M059J (cell line): ENCODE data around the gene LTN1. TPM values are rescaled to one million over a fixed set of nuclear protein-coding genes. Genes with fewer than 3 reads are reported as not detected.
A peak's percentile ranks its signal among the peaks of the same experiment; 100 is the strongest.

Source experiments
- DNase-seq: peaks from one replicate; pipeline ENCODE4 v3.0.0-alpha.2; 2012; ENCODE audit warnings: low read depth
- total RNA-seq: library from RNA; depleted of rRNA; stranded (reverse); fragments of >200 nt; shearing (Covaris generic); gene quantifications from 2 replicates; pipeline ENCODE4 v1.2.3, GENCODE V29; 2014

Gene LTN1
- total RNA-seq, 1 experiment from 2014 or later: 37.0 TPM

DNA sequence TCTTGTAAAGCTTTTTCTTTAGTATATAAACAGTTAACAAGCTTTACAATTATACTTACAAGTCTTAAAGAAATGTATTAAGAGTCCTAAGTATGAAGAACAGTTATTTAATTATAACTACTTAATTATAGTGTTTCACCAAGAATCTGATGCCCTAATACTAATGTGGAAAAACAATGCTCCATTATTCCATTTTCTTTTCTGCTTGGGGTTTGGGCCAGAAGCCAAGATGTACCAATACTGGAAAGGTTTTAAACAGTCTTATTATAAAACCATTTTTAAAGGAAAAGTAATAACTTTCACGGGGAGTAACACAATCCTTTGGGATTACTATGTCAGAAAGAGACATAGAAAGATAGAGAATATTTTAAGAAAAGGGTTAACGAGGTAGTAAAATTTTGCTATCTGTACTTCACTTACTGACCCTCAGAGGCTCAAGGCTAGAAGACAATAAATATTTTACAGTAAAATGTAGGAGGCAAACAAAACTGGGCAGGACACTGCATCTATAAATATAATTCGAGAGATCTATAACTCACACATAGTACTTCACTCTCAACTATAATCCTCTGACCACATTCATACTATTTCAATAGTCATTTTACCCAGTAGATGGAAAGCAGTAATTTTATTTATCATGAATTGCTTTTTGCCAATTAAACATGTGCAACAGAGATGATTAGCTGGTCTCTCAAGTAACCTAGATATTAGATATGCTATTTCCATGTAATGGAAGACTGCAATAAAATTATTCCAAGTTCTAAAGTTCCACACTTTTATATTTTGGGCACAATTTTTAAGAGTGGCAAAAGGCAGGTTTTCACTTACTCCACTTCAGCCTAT is 63.9 kb downstream of the LTN1 start:
- DNase-seq: no peak

- DNase-seq: no peak
Observed at GRCh38 chr21:28927130-28927529, 65.5 kb downstream of the LTN1 start.

DNA sequence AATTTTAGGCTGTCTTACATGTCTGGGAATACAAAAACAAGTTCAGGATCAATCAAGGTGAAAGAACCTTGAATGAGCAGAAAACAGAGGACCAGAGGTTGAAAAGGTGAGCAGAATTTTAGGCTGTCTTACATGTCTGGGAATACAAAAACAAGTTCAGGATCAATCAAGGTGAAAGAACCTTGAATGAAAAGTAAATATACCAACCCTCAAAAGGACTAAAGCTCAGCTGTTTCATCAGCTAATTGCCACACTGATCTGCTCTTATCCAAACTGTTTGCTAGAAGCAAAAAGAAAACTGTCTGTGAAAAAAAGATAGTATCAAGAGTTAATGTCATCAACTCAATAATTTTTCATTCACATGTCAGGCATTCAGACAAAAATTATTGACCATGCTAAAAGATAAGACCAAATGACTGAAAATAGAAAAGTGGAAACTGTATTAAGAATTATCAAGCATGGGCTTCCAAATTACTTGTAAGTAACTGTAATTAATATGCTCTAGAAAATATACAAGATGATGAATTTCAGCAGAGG is 69.2 kb downstream of the LTN1 start:
- no peak for DNase-seq

GRCh38 chr21:28922368-28922767 is 70.3 kb downstream of the LTN1 start:
- DNase-seq: no peak

DNA sequence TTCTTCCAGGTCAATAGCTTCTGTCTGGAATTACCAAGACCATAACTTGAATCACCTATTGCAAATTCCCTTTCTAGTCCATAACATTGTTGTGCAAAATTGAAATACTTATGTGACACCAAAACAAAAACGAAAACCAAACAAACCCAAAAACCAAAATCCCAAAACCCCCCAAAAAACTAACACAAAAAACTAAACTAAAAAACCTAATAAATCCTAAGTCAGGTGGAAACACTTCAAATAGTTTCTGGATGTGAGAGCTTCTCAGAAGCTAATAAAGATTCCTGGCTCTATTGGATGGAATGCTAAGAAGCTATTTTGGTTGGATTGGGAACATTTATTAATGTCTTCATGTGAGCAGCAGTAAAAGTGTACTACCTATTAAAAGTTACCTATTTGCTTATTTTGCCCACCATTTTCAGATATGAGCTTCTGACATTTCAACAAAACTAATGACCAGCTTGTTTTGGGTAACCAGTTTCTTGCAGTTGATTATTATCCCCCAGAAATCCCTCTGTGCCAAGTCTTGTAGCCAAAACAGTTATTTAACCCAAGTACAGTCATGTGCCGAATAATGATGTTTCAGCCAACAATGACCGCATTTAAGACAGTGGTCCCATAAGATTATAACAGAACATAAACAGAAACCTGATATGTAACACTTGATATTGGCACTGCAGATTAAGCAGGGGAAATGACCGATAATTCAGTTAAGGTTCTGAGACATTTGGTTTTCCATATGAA is 76.4 kb downstream of the LTN1 start:
- no peak for DNase-seq

- no peak for DNase-seq
Observed at GRCh38 chr21:28913071-28913470, 79.6 kb downstream of the LTN1 start.

DNA sequence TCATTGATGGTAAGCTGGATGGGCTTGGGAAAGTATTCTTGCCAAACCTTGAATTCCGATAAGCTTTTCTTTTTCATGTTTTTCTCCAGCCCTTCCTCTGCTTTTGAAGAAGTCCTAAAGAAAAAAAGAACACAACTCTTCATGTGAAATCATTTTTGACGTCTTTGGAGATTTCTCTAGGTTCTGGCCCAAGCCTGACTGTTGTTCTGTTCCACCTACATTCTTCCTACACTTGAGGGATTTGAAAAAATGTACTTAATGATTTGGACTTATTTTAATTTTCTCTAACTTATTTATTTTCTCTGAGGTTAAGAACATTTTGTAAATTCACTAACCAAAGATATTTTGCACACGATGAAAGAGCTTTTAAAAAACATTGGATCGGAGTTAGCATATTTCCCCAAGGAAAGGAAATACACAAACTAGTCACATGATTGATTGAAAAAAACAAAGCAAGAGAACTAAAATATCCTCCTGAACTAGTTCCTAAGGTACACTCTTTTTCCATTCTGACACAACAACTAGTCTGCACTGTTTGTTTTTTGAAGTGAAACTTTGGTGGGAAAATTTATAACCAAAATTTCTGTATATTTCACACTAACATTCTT is 82.3 kb downstream of the LTN1 start:
- no peak for DNase-seq

DNA sequence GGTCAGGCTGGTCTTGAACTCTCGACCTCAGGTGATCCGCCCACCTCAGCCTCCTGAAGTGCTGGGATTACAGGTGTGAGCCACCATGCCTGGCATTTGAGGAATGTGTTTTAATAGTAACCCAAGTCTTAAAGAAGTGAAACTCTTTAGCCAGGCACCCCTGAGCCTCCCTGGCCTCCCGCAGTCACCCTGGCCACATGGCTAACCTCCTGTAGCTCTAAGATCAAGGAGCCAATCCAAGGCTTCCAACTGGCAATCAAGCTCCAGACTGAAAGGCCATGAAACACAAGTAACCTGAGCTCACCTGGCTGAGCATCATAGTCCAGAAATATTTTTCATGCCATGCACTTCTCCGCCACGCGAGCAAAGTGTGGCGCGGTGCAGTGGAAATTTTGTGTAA is 84.3 kb downstream of the LTN1 start:
- DNase-seq: no peak

DNA sequence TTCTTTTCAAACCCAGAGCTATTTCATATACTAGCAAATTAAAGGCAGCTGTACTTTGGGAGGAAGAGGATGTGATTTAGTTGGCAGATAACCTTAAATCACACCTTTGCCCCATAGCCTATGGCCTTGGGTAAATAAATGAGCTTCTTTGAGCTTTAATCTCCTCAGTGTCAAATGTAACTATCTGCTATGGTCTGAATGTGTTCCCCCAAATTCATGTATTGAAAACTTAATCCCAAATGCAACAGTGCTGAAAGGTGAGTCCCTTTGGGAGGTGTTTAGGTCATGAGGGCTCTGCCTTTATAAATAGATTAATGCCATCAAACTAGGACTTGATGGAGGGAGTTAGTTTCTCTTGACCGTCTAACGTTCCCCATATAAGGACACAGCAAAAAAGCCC is 85.8 kb downstream of the LTN1 start:
- no peak for DNase-seq

- DNase-seq: no peak
Observed at GRCh38 chr21:28906236-28906635, 86.4 kb downstream of the LTN1 start.

GRCh38 chr21:28904961-28905435 is 87.7 kb downstream of the LTN1 start:
- peak; percentile 40 for DNase-seq

GRCh38 chr21:28903448-28903847 is 89.2 kb downstream of the LTN1 start:
- DNase-seq: no peak

DNA sequence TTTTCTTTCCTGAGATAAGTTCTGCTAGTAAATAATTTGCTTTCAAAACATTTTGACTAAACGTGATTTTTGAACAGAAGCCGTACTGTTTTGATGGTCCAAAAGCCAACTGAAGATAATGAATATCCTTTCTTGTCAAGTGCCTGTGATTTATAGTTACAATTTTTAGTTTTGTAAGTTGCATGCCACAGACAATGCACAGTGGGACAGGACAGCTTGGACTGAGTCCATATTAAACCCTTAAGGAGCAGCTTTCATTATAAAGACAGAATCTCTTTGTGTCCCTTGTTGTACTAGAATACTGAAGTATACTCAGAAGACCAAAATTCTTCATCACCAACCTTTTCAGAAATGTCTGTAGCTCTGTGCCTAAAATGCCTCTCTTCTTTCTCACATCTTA is 92.2 kb downstream of the LTN1 start:
- no peak for DNase-seq

- peak; percentile 33 for DNase-seq
Observed at GRCh38 chr21:28899744-28900143, 92.9 kb downstream of the LTN1 start.

- no peak for DNase-seq
Observed at GRCh38 chr21:28899220-28899619, 93.5 kb downstream of the LTN1 start.

DNA sequence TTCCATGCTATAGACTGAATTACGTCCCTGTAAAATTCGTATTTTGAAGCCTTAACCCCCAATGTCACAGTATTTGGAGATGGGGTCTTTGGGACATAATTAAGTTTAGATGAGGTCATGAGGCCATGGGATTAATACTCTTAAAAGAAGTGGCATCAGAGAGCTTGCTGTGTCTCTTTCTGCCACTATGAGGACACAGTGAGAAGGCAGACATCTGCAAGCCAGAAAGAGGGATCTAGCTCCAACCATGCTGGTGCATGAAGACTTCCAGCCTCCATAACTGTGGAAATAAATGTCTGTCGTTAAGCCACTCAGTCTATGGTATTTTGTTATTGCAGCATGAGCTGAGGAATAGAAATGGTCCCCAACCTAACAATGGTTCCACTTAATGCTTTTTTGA is 99.0 kb downstream of the LTN1 start:
- peak; percentile 19 for DNase-seq

GRCh38 chr21:28892199-28893111 is 100.2 kb downstream of the LTN1 start:
- no peak for DNase-seq

GRCh38 chr21:28885853-28886177 is 106.9 kb downstream of the LTN1 start:
- DNase-seq: no peak

DNA sequence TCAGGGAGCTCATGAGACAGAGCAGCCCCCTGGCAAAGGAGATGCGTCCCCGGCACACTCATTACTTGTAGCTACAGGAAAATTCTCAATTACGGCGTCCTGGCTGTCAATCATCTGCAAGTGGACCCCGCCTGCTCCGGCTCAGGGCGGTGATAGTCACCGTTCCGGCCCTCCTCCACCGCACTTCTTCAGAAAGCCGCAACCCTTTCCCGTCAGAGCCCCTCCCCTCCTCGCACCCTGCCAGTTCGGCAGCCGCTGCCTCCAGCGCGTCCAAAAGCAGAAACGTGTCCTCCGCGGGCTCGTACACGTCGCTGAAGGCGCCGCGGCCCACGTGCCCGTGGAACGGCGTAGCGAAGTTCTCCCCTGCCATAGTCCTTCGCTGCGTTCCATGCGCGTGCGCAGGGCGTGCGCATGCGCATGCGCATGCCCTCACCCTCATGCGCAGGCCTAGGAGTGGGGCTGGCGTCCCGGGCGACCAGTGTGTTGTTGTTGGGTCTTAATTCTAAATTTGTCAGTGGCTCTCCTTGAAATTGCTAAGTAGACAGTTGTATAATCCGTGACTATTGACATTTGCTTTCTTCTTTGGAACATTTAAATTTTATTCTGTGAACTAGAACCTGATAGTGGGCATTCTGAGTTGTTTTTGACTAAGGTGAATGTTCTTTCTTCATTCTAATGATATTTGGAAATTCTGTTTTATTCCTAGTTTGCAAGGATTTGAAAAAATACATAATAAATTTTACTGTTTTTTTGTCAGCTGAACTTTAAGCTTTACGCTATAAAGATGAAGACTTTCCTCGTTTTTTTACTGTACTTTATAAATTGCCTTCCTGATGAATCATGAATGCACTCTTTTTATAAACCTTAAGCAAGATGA is 107.5 kb downstream of the LTN1 start:
- peak; percentile 91 for DNase-seq

DNA sequence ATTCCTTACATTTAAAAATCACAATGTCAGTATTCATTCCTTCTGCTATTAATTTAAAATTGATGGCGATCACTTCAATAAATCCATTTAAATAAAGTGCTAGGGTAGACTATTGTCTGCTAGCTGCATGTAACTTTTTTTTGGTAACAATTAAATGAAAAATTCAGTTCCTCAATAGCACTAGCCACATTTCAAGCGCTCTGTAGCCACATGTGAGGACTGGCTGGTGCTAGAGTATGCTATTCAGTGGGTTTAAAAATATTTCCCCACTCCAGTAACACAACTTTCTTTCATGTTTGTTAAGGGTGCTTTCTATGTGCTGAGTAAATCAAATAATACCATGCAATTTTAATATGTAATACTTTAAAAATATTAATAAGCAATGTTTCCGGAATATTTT is 108.2 kb downstream of the LTN1 start:
- DNase-seq: peak; percentile 13
